GM12874 (cell line): ENCODE measurements around the gene IRAK4.

ENCODE experiments used
- CTCF ChIP-seq: IDR thresholded peaks from 2 replicates; pipeline ENCODE4 v1.5.1; 2011; ENCODE audit warnings: low read depth, mild to moderate bottlenecking, control low read depth, low read length, moderate library complexity; ENCODE audit not compliant: insufficient read depth

IRAK4 gene

GRCh38 chr12:43824207-43824775 lies 65.5 kb downstream of the IRAK4 start:
- no peak for TF ChIP-seq CTCF

GRCh38 chr12:43826681-43827080 lies 67.9 kb downstream of the IRAK4 start:
- no peak for TF ChIP-seq CTCF

GRCh38 chr12:43827093-43827492 lies 68.3 kb downstream of the IRAK4 start:
- TF ChIP-seq CTCF, result no peak

- no peak for TF ChIP-seq CTCF
Measured at GRCh38 chr12:43832463-43833168, 73.9 kb downstream of the IRAK4 start.

GRCh38 chr12:43835264-43835655 lies 76.5 kb downstream of the IRAK4 start:
- no peak for TF ChIP-seq CTCF

GRCh38 chr12:43835656-43836474 lies 77.1 kb downstream of the IRAK4 start, which contains the start of gene TMEM117:
TSS of gene TMEM117 (plus strand) at chr12:43836081.
- no peak for TF ChIP-seq CTCF

GRCh38 chr12:43836475-43836989 lies 77.8 kb downstream of the IRAK4 start:
- no peak for TF ChIP-seq CTCF
